ENCODE measurements around the gene NPRL2. TPM values are rescaled to one million over a fixed set of nuclear protein-coding genes. Genes with fewer than 3 reads are reported as not detected.

NPRL2 gene
- total RNA-seq, 1 experiment from 2014 or later = 21.0 TPM

DNA sequence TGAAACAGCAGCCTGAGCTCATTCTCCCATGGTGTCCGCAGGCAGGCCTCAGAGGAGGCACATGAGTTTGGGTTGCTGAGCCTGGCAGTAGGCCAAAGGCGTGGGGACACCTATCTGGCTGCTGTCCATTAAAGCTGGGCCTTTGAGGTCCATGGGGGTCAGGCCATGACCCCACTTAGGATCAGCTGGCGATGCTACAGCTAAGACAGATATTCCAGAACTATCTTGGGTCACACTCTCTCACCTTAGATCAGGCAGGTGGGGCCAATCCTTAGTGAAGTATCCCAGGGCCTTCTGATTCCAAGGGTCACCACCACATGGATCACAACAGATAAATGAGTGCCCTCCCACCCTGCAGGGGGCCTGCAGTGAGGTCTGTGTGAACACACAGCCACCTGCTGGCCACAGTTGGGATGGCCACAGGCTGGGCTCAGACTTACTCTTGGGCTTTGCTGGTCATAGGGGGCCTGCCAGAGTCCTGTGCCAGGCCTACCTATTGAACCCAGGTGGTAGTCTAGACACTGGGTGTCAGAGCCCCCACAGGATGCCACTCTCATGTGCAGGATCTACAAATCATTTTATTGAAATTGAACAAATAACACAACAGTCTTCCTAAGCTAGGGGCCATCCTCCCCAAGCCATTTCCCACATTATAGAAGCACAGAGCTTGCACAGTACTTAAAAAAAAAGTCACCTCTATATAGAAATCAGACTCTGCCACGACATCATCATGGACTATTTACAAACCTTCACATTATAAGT is 26.0 kb downstream of the NPRL2 start:
- peak; percentile 79 for DNase-seq
- intact Hi-C loops (cut with micrococcal nuclease; ENCODE audit: unreplicated experiment) = loop anchor here (10.0 kb wide), 1 partner anchor 50 kb away; the partner anchor contains the start of gene LSMEM2
- H3K4me3 Mint-ChIP-seq (ENCODE audit: low read depth, unreplicated experiment) = no peak overlapping the region
- H3K36me3 Mint-ChIP-seq (ENCODE audit: insufficient read depth, unreplicated experiment) = peaks cover 44% of the 10 kb centered on the region
- TF ChIP-seq, protein P1, sequence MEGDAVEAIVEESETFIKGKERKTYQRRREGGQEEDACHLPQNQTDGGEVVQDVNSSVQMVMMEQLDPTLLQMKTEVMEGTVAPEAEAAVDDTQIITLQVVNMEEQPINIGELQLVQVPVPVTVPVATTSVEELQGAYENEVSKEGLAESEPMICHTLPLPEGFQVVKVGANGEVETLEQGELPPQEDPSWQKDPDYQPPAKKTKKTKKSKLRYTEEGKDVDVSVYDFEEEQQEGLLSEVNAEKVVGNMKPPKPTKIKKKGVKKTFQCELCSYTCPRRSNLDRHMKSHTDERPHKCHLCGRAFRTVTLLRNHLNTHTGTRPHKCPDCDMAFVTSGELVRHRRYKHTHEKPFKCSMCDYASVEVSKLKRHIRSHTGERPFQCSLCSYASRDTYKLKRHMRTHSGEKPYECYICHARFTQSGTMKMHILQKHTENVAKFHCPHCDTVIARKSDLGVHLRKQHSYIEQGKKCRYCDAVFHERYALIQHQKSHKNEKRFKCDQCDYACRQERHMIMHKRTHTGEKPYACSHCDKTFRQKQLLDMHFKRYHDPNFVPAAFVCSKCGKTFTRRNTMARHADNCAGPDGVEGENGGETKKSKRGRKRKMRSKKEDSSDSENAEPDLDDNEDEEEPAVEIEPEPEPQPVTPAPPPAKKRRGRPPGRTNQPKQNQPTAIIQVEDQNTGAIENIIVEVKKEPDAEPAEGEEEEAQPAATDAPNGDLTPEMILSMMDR (IDR thresholded peaks at IDR 0.05; ENCODE audit: unreplicated experiment) = peak; percentile 89
- no TSS peak for BruUV-seq (replicated peaks)
- no peaks in the 10 kb centered on the region for H3K27me3 Mint-ChIP-seq (ENCODE audit: unreplicated experiment)
- no peaks in the 10 kb centered on the region for H3K4me1 Mint-ChIP-seq (ENCODE audit: low read depth, unreplicated experiment)
- no peaks in the 10 kb centered on the region for H3K9me3 Mint-ChIP-seq (ENCODE audit: low read depth, unreplicated experiment)
- CTCF ChIA-PET = interaction anchor here (0.7 to 1.6 kb wide), 5 partner anchors 11 to 64 kb away, joined by 4 to 7 read pairs (median 4); partner anchors contain the start of genes HYAL1, HYAL3 and NAA80
- no peak overlapping the region for H3K27ac Mint-ChIP-seq (ENCODE audit: unreplicated experiment)

DNA sequence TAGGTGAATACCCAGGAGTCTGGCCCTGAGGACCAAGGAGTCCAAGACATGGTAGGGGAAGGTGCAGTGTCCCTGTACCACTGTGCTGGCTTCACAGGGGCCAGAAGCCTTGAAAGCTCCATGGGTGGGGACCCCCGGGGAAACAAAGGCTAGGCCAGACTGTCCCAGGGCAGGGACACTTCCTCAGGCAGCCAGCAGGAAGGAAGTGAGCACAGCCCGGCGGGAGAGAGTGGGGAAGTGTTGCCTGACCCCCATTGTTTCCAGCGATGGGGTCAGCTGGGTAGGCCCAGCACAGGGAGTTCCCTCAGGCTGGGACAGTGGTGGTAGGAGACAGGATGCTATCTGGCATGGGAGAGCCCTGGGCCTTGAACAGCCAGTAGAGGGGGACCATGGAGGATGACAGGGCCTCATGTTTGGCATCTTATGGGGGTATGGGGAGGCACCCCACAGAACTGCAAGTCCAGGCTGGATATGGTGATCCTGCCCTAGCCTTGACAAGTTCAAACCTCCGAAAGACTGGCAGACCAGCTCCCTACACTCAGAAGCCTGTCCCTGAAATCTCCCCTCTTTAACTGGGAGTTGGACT is 26.9 kb downstream of the NPRL2 start:
- CTCF ChIA-PET = interaction anchor here (0.7 to 1.6 kb wide), 4 partner anchors 12 to 64 kb away, joined by 4 to 7 read pairs (median 4); partner anchors contain the start of gene HYAL1
- H3K9me3 Mint-ChIP-seq (ENCODE audit: low read depth, unreplicated experiment) = no peaks in the 10 kb centered on the region
- no TSS peak for BruUV-seq (replicated peaks)
- H3K36me3 Mint-ChIP-seq (ENCODE audit: insufficient read depth, unreplicated experiment) = peaks cover 43% of the 10 kb centered on the region
- TF ChIP-seq, protein P1 (IDR thresholded peaks at IDR 0.05; ENCODE audit: unreplicated experiment) = no peak
- no peaks in the 10 kb centered on the region for H3K27me3 Mint-ChIP-seq (ENCODE audit: unreplicated experiment)
- intact Hi-C loops (cut with micrococcal nuclease; ENCODE audit: unreplicated experiment) = loop anchor here (10.0 kb wide), 1 partner anchor 49 kb away; the partner anchor contains the start of gene LSMEM2
- no peak for DNase-seq
- H3K4me1 Mint-ChIP-seq (ENCODE audit: low read depth, unreplicated experiment) = no peaks in the 10 kb centered on the region
- H3K27ac Mint-ChIP-seq (ENCODE audit: unreplicated experiment) = no peak overlapping the region
- H3K4me3 Mint-ChIP-seq (ENCODE audit: low read depth, unreplicated experiment) = no peak overlapping the region

DNA sequence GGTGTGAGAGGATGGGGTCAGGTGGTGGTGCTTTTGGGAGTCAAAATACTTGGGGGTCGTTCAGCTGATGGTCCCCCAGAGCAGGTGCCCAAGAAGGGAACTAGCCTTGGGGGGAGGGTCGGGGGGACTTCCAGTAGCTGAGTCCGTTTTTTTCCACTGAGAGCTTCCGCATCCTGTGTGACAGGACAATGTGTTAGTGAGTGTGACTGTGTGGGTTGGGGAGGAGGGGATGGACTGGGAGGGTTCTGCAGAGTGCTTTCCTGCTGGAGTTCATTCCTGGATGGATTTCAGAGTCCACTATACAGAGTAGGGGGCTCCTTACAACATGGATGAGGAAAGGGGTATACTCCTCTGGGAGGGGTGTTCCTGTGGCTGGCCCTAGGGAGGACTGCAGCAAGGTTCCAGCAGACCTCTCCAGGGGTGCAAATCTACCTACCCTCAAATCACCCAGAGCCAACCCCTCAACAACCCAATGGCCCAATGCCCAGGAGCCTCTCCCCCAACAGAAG is 27.4 kb downstream of the NPRL2 start:
- Mint-ChIP-seq H3K4me3 (ENCODE audit: low read depth, unreplicated experiment) (no peak overlapping the region), H3K36me3 (ENCODE audit: insufficient read depth, unreplicated experiment) (peaks cover 43% of the 10 kb centered on the region), H3K4me1 (ENCODE audit: low read depth, unreplicated experiment) (no peaks in the 10 kb centered on the region), H3K27me3 (ENCODE audit: unreplicated experiment) (no peaks in the 10 kb centered on the region), H3K9me3 (ENCODE audit: low read depth, unreplicated experiment) (no peaks in the 10 kb centered on the region), H3K27ac (ENCODE audit: unreplicated experiment) (no peak overlapping the region)
- TF ChIP-seq, protein P1 (IDR thresholded peaks at IDR 0.05; ENCODE audit: unreplicated experiment) = no peak
- DNase-seq = no peak
- BruUV-seq (replicated peaks) = no TSS peak
- CTCF ChIA-PET = no interaction called here
- intact Hi-C loops (cut with micrococcal nuclease; ENCODE audit: unreplicated experiment) = loop anchor here (10.0 kb wide), 1 partner anchor 48 kb away; the partner anchor contains the start of gene LSMEM2

DNA sequence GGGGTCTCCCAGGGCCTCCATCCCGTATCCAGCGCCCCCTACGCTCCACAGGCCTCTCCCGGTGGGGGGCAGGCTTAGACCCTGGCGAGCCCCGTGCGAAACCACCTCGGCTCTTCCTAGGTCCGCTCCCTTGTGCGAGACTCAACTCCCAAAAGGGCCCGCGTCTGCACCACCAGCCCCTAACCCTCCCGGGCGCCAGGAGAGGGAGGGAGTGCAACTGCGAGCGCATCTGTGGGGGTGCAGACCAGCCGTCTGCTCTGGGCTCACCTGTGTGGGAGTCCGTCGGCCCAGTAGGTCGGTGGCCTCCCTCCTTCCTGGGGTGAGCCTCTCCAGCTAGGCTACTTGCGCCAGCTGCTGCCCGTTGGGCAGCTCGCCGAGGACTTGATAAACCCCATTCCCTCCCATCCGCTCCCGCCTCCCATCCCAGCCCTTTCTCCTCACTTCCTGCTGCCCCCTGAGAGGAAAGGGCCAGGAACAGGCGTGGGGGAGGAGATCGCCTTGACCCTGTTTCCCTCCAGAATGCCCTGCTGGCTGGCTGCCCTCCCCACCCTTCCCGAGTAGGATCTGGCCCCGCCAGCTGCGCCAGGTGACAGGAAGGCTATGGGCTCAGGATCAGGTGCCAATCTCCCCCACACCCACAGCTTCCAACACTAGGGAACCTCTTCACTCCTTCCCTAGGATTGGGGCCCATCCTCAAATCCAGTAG is 28.0 kb downstream of the NPRL2 start, which contains the start of gene HYAL2:
Gene HYAL2, minus strand, starts transcription at position 360 of the 706 bp plus-strand sequence. CDS start 2,256 bp downstream, outside the sequence.
- CTCF ChIA-PET = no interaction called here
- Mint-ChIP-seq H3K9me3 (ENCODE audit: low read depth, unreplicated experiment) (no peaks in the 10 kb centered on the region), H3K27me3 (ENCODE audit: unreplicated experiment) (no peaks in the 10 kb centered on the region), H3K4me3 (ENCODE audit: low read depth, unreplicated experiment) (peak within 1 kb of the TSS; percentile 74), H3K4me1 (ENCODE audit: low read depth, unreplicated experiment) (no peaks in the 10 kb centered on the region), H3K27ac (ENCODE audit: unreplicated experiment) (peak within 1 kb of the TSS; percentile 94), H3K36me3 (ENCODE audit: insufficient read depth, unreplicated experiment) (peaks cover 38% of the 10 kb centered on the region)
- BruUV-seq (replicated peaks) = no TSS peak
- no peak for DNase-seq
- TF ChIP-seq, protein P1 (IDR thresholded peaks at IDR 0.05; ENCODE audit: unreplicated experiment) = no peak
- intact Hi-C loops (cut with micrococcal nuclease; ENCODE audit: unreplicated experiment) = loop anchor here (10.0 kb wide), 1 partner anchor 48 kb away; the partner anchor contains the start of gene LSMEM2
